Measurements from ENCODE around the gene ARMC5. TPM values are rescaled to one million over a fixed set of nuclear protein-coding genes. Genes with fewer than 3 reads are reported as not detected.

The ARMC5 gene
- total RNA-seq, 6 donors from 2014 or later: 6.6 to 18.9 (median 16.2) TPM

DNA sequence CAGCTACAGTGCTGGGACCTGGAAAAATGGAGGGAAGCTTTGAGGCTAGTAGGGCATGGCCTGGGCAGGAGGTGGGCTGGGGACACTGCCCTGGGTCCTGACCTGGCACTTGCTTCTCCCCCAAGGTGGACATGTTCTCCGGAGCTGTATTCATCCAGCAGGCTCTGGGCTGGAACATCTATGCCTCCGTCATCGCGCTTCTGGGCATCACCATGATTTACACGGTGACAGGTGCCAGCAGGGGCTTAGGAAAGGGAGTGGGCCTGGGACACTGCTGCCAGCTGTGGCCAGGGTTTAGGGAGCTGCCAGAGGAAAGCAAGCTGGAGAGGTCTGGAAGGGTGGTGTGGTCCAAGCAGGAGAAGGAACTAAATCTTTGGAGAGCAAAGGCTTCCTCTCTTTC lies 26.7 kb downstream of the ARMC5 start:
- WGBS, 2 donors: 96 to 98% methylated on average over 5 of the region's 5 CpGs
- Histone ChIP-seq H3K4me1 (peaks cover 18 to 36% (median 27%) of the 10 kb centered on the region in 4 donors), H3K4me3 (peak overlapping the region in 2 of 4 donors; percentile 56 to 61), H3K27ac (peak overlapping the region in 2 of 4 donors; percentile 28 to 52), H3K27me3 (peaks cover 0 to 3% (median 0%) of the 10 kb centered on the region in 4 donors), H3K9me3 (no peaks in the 10 kb centered on the region), H3K36me3 (peaks cover 0 to 12% (median 5%) of the 10 kb centered on the region in 4 donors)
- DNase-seq (no peak), ATAC-seq (ENCODE audit: low FRiP score in 2 of 2) (no peak)
- TF ChIP-seq POLR2A (IDR thresholded peaks at IDR 0.05): no peak
- TF ChIP-seq POLR2AphosphoS5 (IDR thresholded peaks at IDR 0.05): no peak
- no peak for TF ChIP-seq EP300 (IDR thresholded peaks at IDR 0.05)
- TF ChIP-seq, protein P1, sequence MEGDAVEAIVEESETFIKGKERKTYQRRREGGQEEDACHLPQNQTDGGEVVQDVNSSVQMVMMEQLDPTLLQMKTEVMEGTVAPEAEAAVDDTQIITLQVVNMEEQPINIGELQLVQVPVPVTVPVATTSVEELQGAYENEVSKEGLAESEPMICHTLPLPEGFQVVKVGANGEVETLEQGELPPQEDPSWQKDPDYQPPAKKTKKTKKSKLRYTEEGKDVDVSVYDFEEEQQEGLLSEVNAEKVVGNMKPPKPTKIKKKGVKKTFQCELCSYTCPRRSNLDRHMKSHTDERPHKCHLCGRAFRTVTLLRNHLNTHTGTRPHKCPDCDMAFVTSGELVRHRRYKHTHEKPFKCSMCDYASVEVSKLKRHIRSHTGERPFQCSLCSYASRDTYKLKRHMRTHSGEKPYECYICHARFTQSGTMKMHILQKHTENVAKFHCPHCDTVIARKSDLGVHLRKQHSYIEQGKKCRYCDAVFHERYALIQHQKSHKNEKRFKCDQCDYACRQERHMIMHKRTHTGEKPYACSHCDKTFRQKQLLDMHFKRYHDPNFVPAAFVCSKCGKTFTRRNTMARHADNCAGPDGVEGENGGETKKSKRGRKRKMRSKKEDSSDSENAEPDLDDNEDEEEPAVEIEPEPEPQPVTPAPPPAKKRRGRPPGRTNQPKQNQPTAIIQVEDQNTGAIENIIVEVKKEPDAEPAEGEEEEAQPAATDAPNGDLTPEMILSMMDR (IDR thresholded peaks at IDR 0.05): no peak

DNA sequence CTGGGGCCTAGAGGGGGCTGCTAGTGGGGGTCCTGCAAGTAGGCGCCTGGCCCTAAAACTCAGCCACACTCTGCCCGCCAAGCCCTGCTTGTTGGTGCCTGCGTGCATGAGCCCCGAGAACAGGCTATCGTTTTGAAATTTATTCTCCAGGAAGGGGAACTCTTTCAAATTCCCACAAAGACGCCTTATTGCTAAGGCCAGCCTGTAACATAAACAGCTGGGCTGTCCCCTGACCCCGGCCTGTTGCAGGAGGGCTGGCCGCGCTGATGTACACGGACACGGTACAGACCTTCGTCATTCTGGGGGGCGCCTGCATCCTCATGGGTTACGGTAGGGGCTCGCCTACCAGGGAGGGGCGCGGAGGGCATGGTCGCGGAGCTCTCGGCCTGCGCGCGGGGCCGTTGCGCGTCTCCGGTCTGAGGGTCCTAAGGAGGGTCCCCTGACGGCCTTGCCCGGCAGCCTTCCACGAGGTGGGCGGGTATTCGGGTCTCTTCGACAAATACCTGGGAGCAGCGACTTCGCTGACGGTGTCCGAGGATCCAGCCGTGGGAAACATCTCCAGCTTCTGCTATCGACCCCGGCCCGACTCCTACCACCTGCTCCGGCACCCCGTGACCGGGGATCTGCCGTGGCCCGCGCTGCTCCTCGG lies 27.9 kb downstream of the ARMC5 start:
- 11 to 40% methylated on average over 1 to 36 of the region's 48 CpGs for WGBS, 2 donors
- Histone ChIP-seq H3K4me1 (peaks cover 18 to 36% (median 27%) of the 10 kb centered on the region in 4 donors), H3K9me3 (no peaks in the 10 kb centered on the region), H3K4me3 (peak overlapping the region; percentile 39 to 61 (median 53)), H3K27ac (peak overlapping the region in 3 of 4 donors; percentile 52 to 75 (median 74)), H3K27me3 (peaks cover 0 to 3% (median 0%) of the 10 kb centered on the region in 4 donors), H3K36me3 (peaks cover 0 to 18% (median 9%) of the 10 kb centered on the region in 4 donors)
- TF ChIP-seq POLR2A (IDR thresholded peaks at IDR 0.05): peak in 2 of 4 donors; percentile 26 to 57
- TF ChIP-seq, protein P1 (IDR thresholded peaks at IDR 0.05): no peak
- no peak for TF ChIP-seq EP300 (IDR thresholded peaks at IDR 0.05)
- no peak for TF ChIP-seq POLR2AphosphoS5 (IDR thresholded peaks at IDR 0.05)
- DNase-seq (peak in 1 of 2 donors; percentile 84), ATAC-seq (ENCODE audit: low FRiP score in 2 of 2) (no peak)

GRCh38 chr16:31487720-31488467 lies 28.6 kb downstream of the ARMC5 start:
- peak in 2 of 4 donors; percentile 3 to 74 for TF ChIP-seq POLR2A (IDR thresholded peaks at IDR 0.05)
- TF ChIP-seq POLR2AphosphoS5 (IDR thresholded peaks at IDR 0.05): peak in 1 of 2 donors; percentile 58
- TF ChIP-seq EP300 (IDR thresholded peaks at IDR 0.05): no peak
- TF ChIP-seq, protein P1 (IDR thresholded peaks at IDR 0.05): no peak
- Histone ChIP-seq H3K4me3 (peak overlapping the region; percentile 39 to 61 (median 53)), H3K27ac (peak overlapping the region in 3 of 4 donors; percentile 52 to 75 (median 74)), H3K4me1 (peaks cover 18 to 39% (median 27%) of the 10 kb centered on the region in 4 donors), H3K9me3 (no peaks in the 10 kb centered on the region), H3K27me3 (peaks cover 0 to 3% (median 0%) of the 10 kb centered on the region in 4 donors), H3K36me3 (peaks cover 0 to 25% (median 16%) of the 10 kb centered on the region in 4 donors)
- DNase-seq (peak; percentile 88 to 94), ATAC-seq (ENCODE audit: low FRiP score in 2 of 2) (peak; percentile 78 to 87)
- WGBS, 2 donors: 0% methylated on average over 5 to 28 of the region's 60 CpGs

GRCh38 chr16:31488468-31489297 lies 29.4 kb downstream of the ARMC5 start:
- 81 to 84% methylated on average over 17 to 55 of the region's 77 CpGs for WGBS, 2 donors
- TF ChIP-seq POLR2A (IDR thresholded peaks at IDR 0.05) (no peak), POLR2AphosphoS5 (IDR thresholded peaks at IDR 0.05) (no peak), EP300 (IDR thresholded peaks at IDR 0.05) (no peak)
- TF ChIP-seq, protein P1 (IDR thresholded peaks at IDR 0.05): no peak
- H3K27me3 ChIP-seq: peaks cover 0 to 3% (median 0%) of the 10 kb centered on the region in 4 donors
- peaks cover 3 to 33% (median 23%) of the 10 kb centered on the region in 4 donors for H3K36me3 ChIP-seq
- H3K4me1 ChIP-seq: peaks cover 18 to 39% (median 27%) of the 10 kb centered on the region in 4 donors
- ATAC-seq (ENCODE audit: low FRiP score in 2 of 2): no peak
- H3K27ac ChIP-seq: peak overlapping the region in 2 of 4 donors; percentile 74 to 75
- no peaks in the 10 kb centered on the region for H3K9me3 ChIP-seq
- H3K4me3 ChIP-seq: peak overlapping the region in 3 of 4 donors; percentile 50 to 61 (median 56)
- peak in 1 of 2 donors; percentile 87 for DNase-seq
